22Rv1 (cell line): ENCODE results near the gene PMFBP1.

Experiments
- CTCF ChIP-seq: fragments of 450-650 bp; IDR thresholded peaks from 2 replicates; pipeline ENCODE4 v1.5.1; 2017; ENCODE audit warnings: mild to moderate bottlenecking
- ZFX ChIP-seq: fragments of 450-650 bp; IDR thresholded peaks from 2 replicates; pipeline ENCODE4 v1.6.1; 2017; ENCODE audit warnings: antibody characterized with exemption, borderline replicate concordance

- TF ChIP-seq CTCF (no peak), ZFX (no peak)
Measured at GRCh38 chr16:72214821-72215220, 42.9 kb upstream of the PMFBP1 start.
